ENCODE measurements around the gene TTN. TPM values are rescaled to one million over a fixed set of nuclear protein-coding genes. Genes with fewer than 3 reads are reported as not detected.

Gene TTN
- total RNA-seq, 1 donor: under 0.01 TPM

DNA sequence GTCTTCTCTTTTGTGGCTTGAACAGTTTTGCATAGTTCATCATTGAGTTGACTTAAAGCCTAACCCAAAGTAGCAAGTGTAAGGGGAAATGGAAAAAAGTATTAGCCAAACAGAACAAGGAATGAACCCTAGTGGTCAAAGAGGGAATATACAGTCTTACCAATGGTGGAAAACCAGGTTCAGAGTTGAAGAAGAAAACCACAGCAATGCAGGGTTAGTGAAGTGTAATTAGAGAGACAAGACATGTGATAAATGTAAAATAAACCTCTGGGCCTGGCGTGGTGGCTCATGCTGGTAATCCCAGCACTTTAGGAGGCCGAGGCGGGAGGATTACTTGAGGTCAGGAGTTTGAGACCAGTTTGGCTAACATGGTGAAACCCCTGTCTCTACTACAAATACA lies 2.4 kb downstream of the TTN start:
- DNase-seq (ENCODE audit: low read depth): peak; percentile 14
- peak; percentile 71 for TF ChIP-seq CTCF (IDR thresholded peaks at IDR 0.05; ENCODE audit: insufficient read depth, low read depth, low read length)
- H3K4me3 ChIP-seq (ENCODE audit: low read depth, low read length): no peak overlapping the region

- no peak for TF ChIP-seq CTCF (IDR thresholded peaks at IDR 0.05; ENCODE audit: insufficient read depth, low read depth, low read length)
- no peak overlapping the region for H3K4me3 ChIP-seq (ENCODE audit: low read depth, low read length)
- DNase-seq (ENCODE audit: low read depth): no peak
Measured at GRCh38 chr2:178800510-178800909, 6.7 kb downstream of the TTN start.

DNA sequence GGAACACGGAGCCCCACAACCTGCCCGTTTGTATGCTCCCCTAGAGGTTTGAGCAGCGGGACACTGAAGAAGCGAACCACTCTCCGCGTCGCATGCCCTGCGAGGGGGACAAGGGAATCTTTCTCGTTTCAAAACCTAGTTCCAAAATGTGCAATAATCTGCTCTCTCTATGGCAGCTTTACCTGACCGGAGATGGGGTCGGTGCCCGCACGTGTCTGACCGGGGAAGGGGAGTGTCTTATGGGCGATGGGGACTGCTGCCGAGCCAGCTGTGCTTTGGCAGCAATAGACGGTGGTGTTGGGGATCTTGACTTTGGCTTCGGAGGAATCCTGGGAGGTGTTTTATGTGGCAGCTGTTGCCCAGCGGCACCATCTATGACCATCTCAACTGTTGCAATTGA lies 7.9 kb downstream of the TTN start:
- TF ChIP-seq CTCF (IDR thresholded peaks at IDR 0.05; ENCODE audit: insufficient read depth, low read depth, low read length): no peak
- no peak overlapping the region for H3K4me3 ChIP-seq (ENCODE audit: low read depth, low read length)
- no peak for DNase-seq (ENCODE audit: low read depth)

DNA sequence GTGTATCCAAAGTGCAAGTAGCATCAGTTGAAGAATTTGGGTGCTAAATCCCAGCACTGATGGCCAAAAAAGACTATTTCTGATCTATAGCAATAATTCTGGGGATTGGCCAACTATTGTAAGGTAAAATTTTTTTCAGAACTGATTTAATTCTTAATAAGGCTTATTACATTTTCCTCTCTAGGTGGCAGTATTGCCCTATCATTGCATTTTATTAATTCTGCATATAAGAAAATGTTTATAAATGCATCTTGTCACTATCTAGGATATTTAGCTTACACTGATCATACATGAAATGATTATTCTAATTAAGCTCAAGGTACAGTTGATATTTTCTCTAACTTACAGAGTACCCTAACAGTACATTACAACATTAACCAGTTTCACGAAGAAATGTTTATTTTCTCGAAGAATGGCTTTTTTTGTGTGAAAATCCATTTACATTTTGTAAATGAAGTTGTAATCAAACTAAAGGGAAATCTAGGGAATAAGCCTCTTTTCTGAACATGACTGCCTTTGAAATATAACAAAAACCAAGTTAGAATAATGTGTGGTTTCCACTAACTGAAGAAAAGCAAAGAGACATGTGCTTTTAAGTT lies 11.0 kb downstream of the TTN start:
- TF ChIP-seq CTCF (IDR thresholded peaks at IDR 0.05; ENCODE audit: insufficient read depth, low read depth, low read length): peak; percentile 40
- DNase-seq (ENCODE audit: low read depth): peak; percentile 52

GRCh38 chr2:178787934-178788333 lies 19.3 kb downstream of the TTN start:
- no peak for DNase-seq (ENCODE audit: low read depth)
- no peak for TF ChIP-seq CTCF (IDR thresholded peaks at IDR 0.05; ENCODE audit: insufficient read depth, low read depth, low read length)
- H3K4me3 ChIP-seq (ENCODE audit: low read depth, low read length): no peak overlapping the region

More for the DNA sequence above, 11.0 kb downstream of the TTN start:
- no peak overlapping the region for H3K4me3 ChIP-seq (ENCODE audit: low read depth, low read length)

- no peak overlapping the region for H3K4me3 ChIP-seq (ENCODE audit: low read depth, low read length)
- no peak for TF ChIP-seq CTCF (IDR thresholded peaks at IDR 0.05; ENCODE audit: insufficient read depth, low read depth, low read length)
- DNase-seq (ENCODE audit: low read depth): no peak
Measured at GRCh38 chr2:178787155-178787554, 20.1 kb downstream of the TTN start.

- no peak for DNase-seq (ENCODE audit: low read depth)
- H3K4me3 ChIP-seq (ENCODE audit: low read depth, low read length): no peak overlapping the region
- no peak for TF ChIP-seq CTCF (IDR thresholded peaks at IDR 0.05; ENCODE audit: insufficient read depth, low read depth, low read length)
Measured at GRCh38 chr2:178783889-178784288, 23.3 kb downstream of the TTN start.

Data from fibroblast of villous mesenchyme (primary cell).